ENCODE measurements around the gene LACRT.
"Not testable (repeated sequence)": the region's sequence is repeated elsewhere in the genome, so short reads cannot be mapped to it uniquely, and the experiment has no call there.

The LACRT gene
- 0 reads per million in 2 donors for total RNA-seq

GRCh38 chr12:54634795-54635194, at the start of gene LACRT:
LACRT (minus strand) TSS chr12:54634895; CDS start chr12:54634841, 54 bp downstream.
- DNase-seq = no peak

- DNase-seq = no peak
Observed at GRCh38 chr12:54683398-54683797, 48.7 kb upstream of the LACRT start.

- DNase-seq = no peak
Observed at GRCh38 chr12:54682674-54683073, 48.0 kb upstream of the LACRT start.

- DNase-seq = peak in 1 of 5 experiments; percentile 26
Observed at GRCh38 chr12:54680374-54680773, 45.7 kb upstream of the LACRT start.

GRCh38 chr12:54678131-54678530, 43.4 kb upstream of the LACRT start:
- DNase-seq = no peak

- no peak for DNase-seq
Observed at GRCh38 chr12:54667945-54668344, 33.2 kb upstream of the LACRT start.

- DNase-seq = no peak
Observed at GRCh38 chr12:54666008-54666407, 31.3 kb upstream of the LACRT start.

- DNase-seq = not testable (repeated sequence)
Observed at GRCh38 chr12:54665022-54665635, 30.4 kb upstream of the LACRT start.

GRCh38 chr12:54663603-54664002, 28.9 kb upstream of the LACRT start:
- DNase-seq = no peak

- no peak for DNase-seq
Observed at GRCh38 chr12:54662026-54662425, 27.3 kb upstream of the LACRT start.

- no peak for DNase-seq
Observed at GRCh38 chr12:54661048-54661447, 26.4 kb upstream of the LACRT start.

- DNase-seq = no peak
Observed at GRCh38 chr12:54660320-54660962, 25.7 kb upstream of the LACRT start.

- DNase-seq = peak in 3 of 5 experiments; percentile 22 to 32 (median 29)
Observed at GRCh38 chr12:54658306-54659264, 23.9 kb upstream of the LACRT start.

GRCh38 chr12:54657105-54657607, 22.5 kb upstream of the LACRT start:
- DNase-seq = no peak

GRCh38 chr12:54654926-54655325, 20.2 kb upstream of the LACRT start:
- no peak for DNase-seq

GRCh38 chr12:54653025-54653424, 18.3 kb upstream of the LACRT start:
- DNase-seq = no peak

- no peak for DNase-seq
Observed at GRCh38 chr12:54650889-54651288, 16.2 kb upstream of the LACRT start.

GRCh38 chr12:54650409-54650808, 15.7 kb upstream of the LACRT start:
- DNase-seq = no peak

GRCh38 chr12:54649825-54650224, 15.1 kb upstream of the LACRT start:
- DNase-seq = no peak

GRCh38 chr12:54648265-54648664, 13.6 kb upstream of the LACRT start, which contains the start of gene DCD:
DCD (minus strand) TSS chr12:54648365; CDS start chr12:54648303, 62 bp downstream.
- DNase-seq = no peak

GRCh38 chr12:54641554-54641953, 6.9 kb upstream of the LACRT start:
- no peak for DNase-seq

GRCh38 chr12:54641089-54641488, 6.4 kb upstream of the LACRT start:
- no peak for DNase-seq

- DNase-seq = not testable (repeated sequence)
Observed at GRCh38 chr12:54639112-54639511, 4.4 kb upstream of the LACRT start.

All from T-helper 2 cell (primary cell).